ENCODE data around the gene TIGD1. TPM values are rescaled to one million over a fixed set of nuclear protein-coding genes. Genes with fewer than 3 reads are reported as not detected.
A peak's percentile ranks its signal among the peaks of the same experiment; 100 is the strongest.

Gene TIGD1
- total RNA-seq, 1 donor from 2014 or later, result 3.9 TPM

- H3K4me3 ChIP-seq, result peak overlapping the region; percentile 85
- DNase-seq (no peak), ATAC-seq (no peak)
- intact Hi-C loops (cut with DNase I), result no loop called here
- H3K27me3 ChIP-seq, result no peaks in the 10 kb centered on the region
- H3K4me1 ChIP-seq, result peaks cover 40% of the 10 kb centered on the region
- H3K36me3 ChIP-seq, result peaks cover 12% of the 10 kb centered on the region
- peak overlapping the region; percentile 98 for H3K27ac ChIP-seq
- no peaks in the 10 kb centered on the region for H3K9me3 ChIP-seq
- TF ChIP-seq CTCF (IDR thresholded peaks at IDR 0.05), result no peak
Measured at GRCh38 chr2:232551250-232551638, 887 bp upstream of the TIGD1 start.

DNA sequence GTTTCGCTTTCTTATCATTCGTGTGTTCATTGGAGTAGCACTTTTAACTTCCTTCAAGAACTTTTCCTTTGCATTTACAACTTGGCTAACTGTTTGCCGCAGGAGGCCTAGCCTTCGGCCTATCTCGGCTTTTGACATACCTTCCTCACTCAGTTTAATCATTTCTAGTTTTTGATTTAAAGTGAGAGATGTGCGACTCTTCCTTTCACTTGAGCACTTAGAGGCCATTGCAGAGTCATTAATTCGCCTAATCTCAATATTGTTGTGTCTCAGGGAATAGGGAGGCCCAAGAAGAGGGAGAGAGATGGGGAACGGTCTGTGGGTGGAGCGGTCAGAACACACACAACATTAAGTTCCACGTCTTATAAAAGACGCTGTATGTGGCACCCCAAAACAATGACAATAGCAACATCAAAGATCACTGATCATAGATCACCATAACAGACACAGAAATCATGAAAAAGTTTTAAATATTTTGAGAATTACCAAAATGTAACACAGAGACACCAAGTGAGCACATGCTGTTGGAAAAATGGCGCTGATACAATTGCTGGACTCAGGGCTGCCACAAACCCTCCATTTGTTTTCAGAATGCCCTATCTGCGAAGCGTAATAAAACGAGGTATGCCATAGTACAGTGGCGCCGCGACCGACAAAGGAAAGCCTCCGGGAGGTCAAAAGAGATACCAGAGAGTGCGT lies 553 bp downstream of the TIGD1 start:
- peaks cover 36% of the 10 kb centered on the region for H3K4me1 ChIP-seq
- ATAC-seq, result no peak
- intact Hi-C loops (cut with DNase I), result no loop called here
- no peak for DNase-seq
- H3K9me3 ChIP-seq, result no peaks in the 10 kb centered on the region
- peak overlapping the region; percentile 98 for H3K27ac ChIP-seq
- TF ChIP-seq CTCF (IDR thresholded peaks at IDR 0.05), result no peak
- peak overlapping the region; percentile 85 for H3K4me3 ChIP-seq
- H3K27me3 ChIP-seq, result no peaks in the 10 kb centered on the region
- H3K36me3 ChIP-seq, result no peaks in the 10 kb centered on the region

DNA sequence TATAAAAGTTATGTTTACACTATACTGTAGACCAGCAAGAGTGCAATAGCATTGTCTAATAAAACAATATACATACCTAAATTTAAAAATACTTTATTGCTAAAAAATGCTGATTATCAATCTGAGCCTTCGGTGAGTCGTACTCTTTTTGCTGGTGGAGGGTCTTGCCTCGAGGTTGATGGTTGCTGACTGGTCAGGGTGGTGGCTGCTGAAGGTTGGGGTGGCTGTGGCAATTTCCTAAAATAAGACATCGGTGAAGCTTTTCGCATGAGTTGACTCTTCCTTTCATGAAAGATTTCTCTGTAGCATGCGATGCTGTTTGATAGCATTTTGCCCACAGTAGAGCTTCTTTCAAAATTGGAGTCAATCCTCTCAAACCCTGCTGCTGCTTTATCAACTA lies 2.4 kb downstream of the TIGD1 start:
- ATAC-seq, result no peak
- Histone ChIP-seq H3K9me3 (no peaks in the 10 kb centered on the region), H3K36me3 (no peaks in the 10 kb centered on the region), H3K4me1 (peaks cover 21% of the 10 kb centered on the region), H3K27me3 (no peaks in the 10 kb centered on the region), H3K4me3 (no peak overlapping the region), H3K27ac (no peak overlapping the region)
- intact Hi-C loops (cut with DNase I), result no loop called here
- DNase-seq, result no peak
- TF ChIP-seq CTCF (IDR thresholded peaks at IDR 0.05), result no peak

DNA sequence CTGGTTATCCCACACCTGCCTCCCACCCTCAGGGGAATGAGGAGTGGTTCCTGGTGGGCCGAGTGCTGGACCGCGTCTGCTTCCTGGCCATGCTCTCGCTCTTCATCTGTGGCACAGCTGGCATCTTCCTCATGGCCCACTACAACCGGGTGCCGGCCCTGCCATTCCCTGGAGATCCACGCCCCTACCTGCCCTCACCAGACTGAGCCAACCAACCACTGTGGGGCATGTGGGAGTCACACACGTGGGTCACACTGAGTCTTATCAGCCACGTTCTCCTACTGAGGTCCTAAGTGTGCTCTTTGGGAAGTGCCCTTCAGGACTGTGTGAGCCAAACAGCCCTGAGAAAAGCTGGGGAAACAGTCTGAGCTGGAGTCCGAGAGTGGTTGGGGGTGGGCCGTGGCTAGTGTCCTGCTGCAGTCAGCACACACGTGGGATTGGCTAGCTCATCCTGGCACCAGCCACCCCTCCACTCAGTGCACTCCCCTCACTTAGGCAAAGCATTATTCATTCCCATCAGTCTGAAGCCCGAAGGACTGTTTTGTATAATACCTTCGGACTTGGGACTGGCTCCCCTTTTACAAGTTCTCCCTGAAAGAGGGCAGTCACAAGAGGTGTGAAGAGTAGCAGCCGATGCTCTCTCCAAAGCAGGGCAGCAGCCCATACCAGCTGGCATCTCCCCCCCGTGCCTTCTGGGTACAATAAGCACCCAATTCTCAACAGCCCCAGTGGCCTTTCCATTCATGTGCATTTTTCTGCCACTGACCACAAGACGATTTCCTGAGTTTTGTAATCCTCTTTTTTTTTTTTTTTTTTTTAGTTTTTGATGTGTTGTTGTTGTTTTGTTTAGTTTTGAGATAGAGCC lies 4.6 kb downstream of the TIGD1 start:
- peak; percentile 55 for ATAC-seq

DNA sequence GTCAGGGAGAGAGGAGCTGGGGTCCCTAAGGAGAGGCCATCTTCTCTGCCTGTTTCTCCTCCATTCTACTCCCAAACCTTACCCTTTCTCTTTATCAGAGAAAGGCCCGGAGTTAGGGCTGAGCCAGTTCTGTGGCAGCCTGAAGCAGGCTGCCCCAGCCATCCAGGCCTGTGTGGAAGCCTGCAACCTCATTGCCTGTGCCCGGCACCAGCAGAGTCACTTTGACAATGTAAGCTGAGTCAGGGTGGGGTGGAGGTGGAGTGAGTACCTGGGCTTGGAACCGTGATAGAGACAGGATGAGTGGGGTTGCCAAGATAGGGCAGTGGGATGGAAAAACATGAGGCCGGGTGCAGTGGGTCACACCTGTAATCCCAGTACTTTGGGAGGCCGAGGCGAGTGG lies 5.7 kb downstream of the TIGD1 start:
- no peak for TF ChIP-seq CTCF (IDR thresholded peaks at IDR 0.05)
- intact Hi-C loops (cut with DNase I), result no loop called here
- H3K27ac ChIP-seq, result no peak overlapping the region
- peaks cover 11% of the 10 kb centered on the region for H3K4me1 ChIP-seq
- H3K4me3 ChIP-seq, result no peak overlapping the region
- no peaks in the 10 kb centered on the region for H3K27me3 ChIP-seq
- ATAC-seq, result no peak
- H3K36me3 ChIP-seq, result no peaks in the 10 kb centered on the region
- no peak for DNase-seq
- no peaks in the 10 kb centered on the region for H3K9me3 ChIP-seq

More for the DNA sequence above, 4.6 kb downstream of the TIGD1 start:
- no peaks in the 10 kb centered on the region for H3K9me3 ChIP-seq
- no peaks in the 10 kb centered on the region for H3K36me3 ChIP-seq
- no peak for DNase-seq
- H3K27me3 ChIP-seq, result no peaks in the 10 kb centered on the region
- intact Hi-C loops (cut with DNase I), result no loop called here
- peaks cover 11% of the 10 kb centered on the region for H3K4me1 ChIP-seq
- no peak overlapping the region for H3K27ac ChIP-seq
- TF ChIP-seq CTCF (IDR thresholded peaks at IDR 0.05), result no peak
- no peak overlapping the region for H3K4me3 ChIP-seq
